Suprapubic skin (tissue), 4 donors: ENCODE measurements around the gene SPOCK3. TPM values are rescaled to one million over a fixed set of nuclear protein-coding genes. Genes with fewer than 3 reads are reported as not detected.

Experiments used
- DNase-seq, 2 donors: peaks; one replicate each; pipeline ENCODE4 v3.0.0-alpha.2; 2019; ENCODE audit warnings: low spot score in 2 of 2
- H3K27ac ChIP-seq: fragments of 200-600 bp; sonication (generic); one replicate; pipeline ENCODE4 v1.5.1; 2019
- H3K27me3 ChIP-seq: fragments of 200-600 bp; sonication (generic); one replicate; pipeline ENCODE4 v1.5.1; 2019
- H3K36me3 ChIP-seq: fragments of 200-600 bp; sonication (generic); one replicate; pipeline ENCODE4 v1.5.1; 2019
- H3K4me1 ChIP-seq: fragments of 200-600 bp; sonication (generic); one replicate; pipeline ENCODE4 v1.5.1; 2019
- H3K4me3 ChIP-seq: fragments of 200-600 bp; sonication (generic); one replicate; pipeline ENCODE4 v1.5.1; 2019; ENCODE audit warnings: mild to moderate bottlenecking
- H3K9me3 ChIP-seq: fragments of 200-600 bp; sonication (generic); one replicate; pipeline ENCODE4 v1.5.1; 2019
- CTCF ChIP-seq, 2 donors: fragments of 200-600 bp in 1 of 2; fragments of 450-650 bp in 1 of 2; sonication (generic) in 1 of 2; IDR thresholded peaks; one replicate each; pipeline ENCODE4 v1.5.1; 2016 to 2019; ENCODE audit warnings: antibody characterized with exemption in 2 of 2, mild to moderate bottlenecking in 1 of 2, moderate library complexity in 1 of 2
- EP300 ChIP-seq: sonication (generic); formaldehyde crosslinking; IDR thresholded peaks from one replicate; pipeline ENCODE4 v1.6.1; 2017; ENCODE audit warnings: antibody characterized with exemption
- POLR2A ChIP-seq, 2 donors: fragments of 450-650 bp; IDR thresholded peaks; one replicate each; pipeline ENCODE4 v1.6.1; 2017; ENCODE audit warnings: antibody characterized with exemption in 2 of 2, mild to moderate bottlenecking in 2 of 2, moderate library complexity in 2 of 2
- POLR2AphosphoS5 ChIP-seq, 3 donors: sonication (generic); formaldehyde crosslinking; IDR thresholded peaks; one replicate each; pipeline ENCODE4 v1.6.1; 2017; ENCODE audit warnings: antibody characterized with exemption in 3 of 3
- WGBS: methylation state at CpG from one replicate; pipeline ENCODE4 v1.1.5; 2018; 5-methylcytosine and 5-hydroxymethylcytosine counted together
- total RNA-seq, 4 donors: library from RNA; depleted of rRNA; stranded (reverse); fragments of >200 nt; gene quantifications; one replicate each; pipeline ENCODE4 v1.1.0, GENCODE V29; 2016

SPOCK3 gene
- total RNA-seq, 4 donors from 2014 or later: not detected

- no peaks in the 10 kb centered on the region for H3K4me1 ChIP-seq
- no peaks in the 10 kb centered on the region for H3K27me3 ChIP-seq
- TF ChIP-seq POLR2A (IDR thresholded peaks at IDR 0.05): no peak
- TF ChIP-seq CTCF (IDR thresholded peaks at IDR 0.05): no peak
- no peak for TF ChIP-seq POLR2AphosphoS5 (IDR thresholded peaks at IDR 0.05)
- no peaks in the 10 kb centered on the region for H3K36me3 ChIP-seq
- no peak for DNase-seq
- 87% methylated on average over 2 of the region's 3 CpGs for WGBS
- H3K27ac ChIP-seq: no peak overlapping the region
- H3K4me3 ChIP-seq: no peak overlapping the region
- no peaks in the 10 kb centered on the region for H3K9me3 ChIP-seq
These were observed 338.0 kb downstream of the SPOCK3 start for GRCh38 chr4:166896254-166896653.

- Histone ChIP-seq H3K9me3 (no peaks in the 10 kb centered on the region), H3K4me1 (no peaks in the 10 kb centered on the region), H3K27ac (no peak overlapping the region), H3K27me3 (no peaks in the 10 kb centered on the region), H3K36me3 (no peaks in the 10 kb centered on the region), H3K4me3 (no peak overlapping the region)
- TF ChIP-seq CTCF (IDR thresholded peaks at IDR 0.05): no peak
- TF ChIP-seq POLR2A (IDR thresholded peaks at IDR 0.05): no peak
- no peak for TF ChIP-seq EP300
- TF ChIP-seq POLR2AphosphoS5 (IDR thresholded peaks at IDR 0.05): no peak
- no peak for DNase-seq
- WGBS: 68% methylated on average over 1 of the region's 1 CpG
These were observed 338.5 kb downstream of the SPOCK3 start for GRCh38 chr4:166895771-166896170.

- Histone ChIP-seq H3K9me3 (no peaks in the 10 kb centered on the region), H3K36me3 (no peaks in the 10 kb centered on the region), H3K4me3 (no peak overlapping the region), H3K27me3 (no peaks in the 10 kb centered on the region), H3K4me1 (no peaks in the 10 kb centered on the region), H3K27ac (no peak overlapping the region)
- DNase-seq: no peak
- no peak for TF ChIP-seq POLR2AphosphoS5 (IDR thresholded peaks at IDR 0.05)
- no peak for TF ChIP-seq CTCF (IDR thresholded peaks at IDR 0.05)
- no peak for TF ChIP-seq POLR2A (IDR thresholded peaks at IDR 0.05)
- no peak for TF ChIP-seq EP300
- 91% methylated on average over 1 of the region's 1 CpG for WGBS
These were observed 346.8 kb downstream of the SPOCK3 start for GRCh38 chr4:166887457-166887856.

GRCh38 chr4:166886718-166887117, 347.6 kb downstream of the SPOCK3 start:
- Histone ChIP-seq H3K27me3 (no peaks in the 10 kb centered on the region), H3K4me3 (no peak overlapping the region), H3K27ac (no peak overlapping the region), H3K36me3 (no peaks in the 10 kb centered on the region), H3K4me1 (no peaks in the 10 kb centered on the region), H3K9me3 (no peaks in the 10 kb centered on the region)
- no peak for DNase-seq
- WGBS: 75% methylated on average over 2 of the region's 2 CpGs
- TF ChIP-seq CTCF (IDR thresholded peaks at IDR 0.05): no peak
- no peak for TF ChIP-seq POLR2AphosphoS5 (IDR thresholded peaks at IDR 0.05)
- no peak for TF ChIP-seq EP300
- TF ChIP-seq POLR2A (IDR thresholded peaks at IDR 0.05): no peak

GRCh38 chr4:166882221-166882620, 352.1 kb downstream of the SPOCK3 start:
- DNase-seq: no peak
- 46% methylated on average over 2 of the region's 2 CpGs for WGBS

More at GRCh38 chr4:166882221-166882620, 352.1 kb downstream of the SPOCK3 start:
- H3K27ac ChIP-seq: no peak overlapping the region
- no peak overlapping the region for H3K4me3 ChIP-seq
- TF ChIP-seq POLR2A (IDR thresholded peaks at IDR 0.05): no peak
- TF ChIP-seq CTCF (IDR thresholded peaks at IDR 0.05): no peak
- no peak for TF ChIP-seq EP300
- no peak for TF ChIP-seq POLR2AphosphoS5 (IDR thresholded peaks at IDR 0.05)
- no peaks in the 10 kb centered on the region for H3K9me3 ChIP-seq
- H3K36me3 ChIP-seq: no peaks in the 10 kb centered on the region
- H3K4me1 ChIP-seq: no peaks in the 10 kb centered on the region
- H3K27me3 ChIP-seq: no peaks in the 10 kb centered on the region
